GM23338 (cell line): ENCODE measurements around the gene FRG2C.
"Not testable (repeated sequence)": the region's sequence is repeated elsewhere in the genome, so short reads cannot be mapped to it uniquely, and the experiment has no call there.

Experiments
- CREB1 ChIP-seq: fragments of 250-450 bp; sonication (Bioruptor Pico); IDR thresholded peaks from 2 replicates; pipeline ENCODE4 v1.5.0; 2020; ENCODE audit warnings: low read depth, mild to moderate bottlenecking, moderate library complexity
- EZH2 ChIP-seq: fragments of 200-600 bp; sonication (generic); IDR thresholded peaks from one replicate; pipeline ENCODE4 v1.8.0; 2017; ENCODE audit warnings: antibody characterized with exemption, mild to moderate bottlenecking, low read depth; ENCODE audit not compliant: unreplicated experiment
- EZH2phosphoT487 ChIP-seq: fragments of 200-600 bp; sonication (generic); IDR thresholded peaks from one replicate; pipeline ENCODE4 v1.8.1; 2018; ENCODE audit warnings: antibody characterized with exemption; ENCODE audit not compliant: unreplicated experiment
- JUNB ChIP-seq: IDR thresholded peaks from one replicate; pipeline ENCODE4 v1.6.1; 2016; ENCODE audit warnings: antibody characterized with exemption; ENCODE audit not compliant: unreplicated experiment
- NANOG ChIP-seq: IDR thresholded peaks from 2 replicates; pipeline ENCODE4 v1.6.1; 2016; ENCODE audit warnings: antibody characterized with exemption, borderline replicate concordance
- POLR2AphosphoS5 ChIP-seq: IDR thresholded peaks from 2 replicates; pipeline ENCODE4 v1.6.1; 2016; ENCODE audit warnings: antibody characterized with exemption, low read depth
- ZNF114 ChIP-seq: fragments of 250-450 bp; sonication (Bioruptor Pico); IDR thresholded peaks from 2 replicates; pipeline ENCODE4 v1.5.0; 2020; ENCODE audit warnings: mild to moderate bottlenecking, moderate library complexity
- TF ChIP-seq, protein P1 (sequence below), 2 experiments: fragments of 200-600 bp in 1 of 2; sonication (generic) in 1 of 2; conservative IDR thresholded peaks; 2 replicates each; pipeline versions ENCODE4 v1.5.1 to v1.6.1; 2016 to 2017; ENCODE audit warnings: antibody characterized with exemption in 2 of 2, low read depth in 2 of 2, mild to moderate bottlenecking in 2 of 2, moderate library complexity in 1 of 2
- TF ChIP-seq, protein P2 (sequence below): IDR thresholded peaks from one replicate; pipeline ENCODE4 v1.6.1; 2018; ENCODE audit warnings: antibody characterized with exemption; ENCODE audit not compliant: unreplicated experiment

DNA sequence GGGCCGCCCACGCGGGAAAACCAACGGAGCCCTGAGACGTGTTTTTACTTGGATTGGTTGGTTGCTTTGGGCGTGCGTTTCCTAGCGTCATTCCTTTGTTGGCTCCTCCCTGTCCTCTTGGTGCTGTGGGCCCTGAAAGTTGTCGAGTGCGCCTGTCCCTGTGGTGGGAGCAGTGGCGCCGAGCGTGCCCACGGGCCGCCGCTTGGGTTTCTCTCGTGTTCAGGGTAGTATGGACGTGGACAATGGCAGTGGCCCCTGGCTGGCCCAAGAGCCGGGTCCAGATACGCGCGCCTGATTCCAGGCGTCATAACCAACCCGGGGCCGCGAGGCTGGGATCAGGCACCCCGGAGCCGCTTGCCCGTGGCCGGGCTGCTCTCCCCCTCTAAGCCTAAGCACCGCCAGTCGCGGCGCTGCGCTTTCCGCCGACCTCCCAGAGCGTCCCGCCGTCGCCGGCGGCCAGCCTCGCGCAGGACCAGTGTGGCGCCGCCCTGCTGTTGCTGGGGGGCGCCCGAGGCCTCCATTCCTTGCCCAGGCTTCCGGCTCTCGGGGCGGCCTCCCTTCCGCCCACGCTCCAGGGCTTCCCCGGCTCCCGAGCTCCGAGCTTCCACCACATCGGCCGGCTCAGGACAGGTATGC is 8.1 kb downstream of the FRG2C start:
- TF ChIP-seq, protein P1, sequence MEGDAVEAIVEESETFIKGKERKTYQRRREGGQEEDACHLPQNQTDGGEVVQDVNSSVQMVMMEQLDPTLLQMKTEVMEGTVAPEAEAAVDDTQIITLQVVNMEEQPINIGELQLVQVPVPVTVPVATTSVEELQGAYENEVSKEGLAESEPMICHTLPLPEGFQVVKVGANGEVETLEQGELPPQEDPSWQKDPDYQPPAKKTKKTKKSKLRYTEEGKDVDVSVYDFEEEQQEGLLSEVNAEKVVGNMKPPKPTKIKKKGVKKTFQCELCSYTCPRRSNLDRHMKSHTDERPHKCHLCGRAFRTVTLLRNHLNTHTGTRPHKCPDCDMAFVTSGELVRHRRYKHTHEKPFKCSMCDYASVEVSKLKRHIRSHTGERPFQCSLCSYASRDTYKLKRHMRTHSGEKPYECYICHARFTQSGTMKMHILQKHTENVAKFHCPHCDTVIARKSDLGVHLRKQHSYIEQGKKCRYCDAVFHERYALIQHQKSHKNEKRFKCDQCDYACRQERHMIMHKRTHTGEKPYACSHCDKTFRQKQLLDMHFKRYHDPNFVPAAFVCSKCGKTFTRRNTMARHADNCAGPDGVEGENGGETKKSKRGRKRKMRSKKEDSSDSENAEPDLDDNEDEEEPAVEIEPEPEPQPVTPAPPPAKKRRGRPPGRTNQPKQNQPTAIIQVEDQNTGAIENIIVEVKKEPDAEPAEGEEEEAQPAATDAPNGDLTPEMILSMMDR (conservative IDR thresholded peaks at IDR 0.05; ENCODE audit: low read depth in 2 of 2): peak in 1 of 2 experiments; percentile 54; a peak in 2 of 4 replicates
- TF ChIP-seq POLR2AphosphoS5; EZH2; EZH2phosphoT487; JUNB; NANOG; CREB1 (CRISPR knock-in tag); ZNF114: not testable (repeated sequence)
- TF ChIP-seq, protein P2, sequence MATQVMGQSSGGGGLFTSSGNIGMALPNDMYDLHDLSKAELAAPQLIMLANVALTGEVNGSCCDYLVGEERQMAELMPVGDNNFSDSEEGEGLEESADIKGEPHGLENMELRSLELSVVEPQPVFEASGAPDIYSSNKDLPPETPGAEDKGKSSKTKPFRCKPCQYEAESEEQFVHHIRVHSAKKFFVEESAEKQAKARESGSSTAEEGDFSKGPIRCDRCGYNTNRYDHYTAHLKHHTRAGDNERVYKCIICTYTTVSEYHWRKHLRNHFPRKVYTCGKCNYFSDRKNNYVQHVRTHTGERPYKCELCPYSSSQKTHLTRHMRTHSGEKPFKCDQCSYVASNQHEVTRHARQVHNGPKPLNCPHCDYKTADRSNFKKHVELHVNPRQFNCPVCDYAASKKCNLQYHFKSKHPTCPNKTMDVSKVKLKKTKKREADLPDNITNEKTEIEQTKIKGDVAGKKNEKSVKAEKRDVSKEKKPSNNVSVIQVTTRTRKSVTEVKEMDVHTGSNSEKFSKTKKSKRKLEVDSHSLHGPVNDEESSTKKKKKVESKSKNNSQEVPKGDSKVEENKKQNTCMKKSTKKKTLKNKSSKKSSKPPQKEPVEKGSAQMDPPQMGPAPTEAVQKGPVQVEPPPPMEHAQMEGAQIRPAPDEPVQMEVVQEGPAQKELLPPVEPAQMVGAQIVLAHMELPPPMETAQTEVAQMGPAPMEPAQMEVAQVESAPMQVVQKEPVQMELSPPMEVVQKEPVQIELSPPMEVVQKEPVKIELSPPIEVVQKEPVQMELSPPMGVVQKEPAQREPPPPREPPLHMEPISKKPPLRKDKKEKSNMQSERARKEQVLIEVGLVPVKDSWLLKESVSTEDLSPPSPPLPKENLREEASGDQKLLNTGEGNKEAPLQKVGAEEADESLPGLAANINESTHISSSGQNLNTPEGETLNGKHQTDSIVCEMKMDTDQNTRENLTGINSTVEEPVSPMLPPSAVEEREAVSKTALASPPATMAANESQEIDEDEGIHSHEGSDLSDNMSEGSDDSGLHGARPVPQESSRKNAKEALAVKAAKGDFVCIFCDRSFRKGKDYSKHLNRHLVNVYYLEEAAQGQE: not testable (repeated sequence)
